IPS-NIHi7 (cell line): ENCODE data around the gene SCAMP4.

Experiments used
- DNase-seq: peaks from one replicate; pipeline ENCODE4 v3.0.0; 2012; ENCODE audit warnings: mixed read lengths; ENCODE audit errors: extremely low spot score

SCAMP4 gene, protein sequence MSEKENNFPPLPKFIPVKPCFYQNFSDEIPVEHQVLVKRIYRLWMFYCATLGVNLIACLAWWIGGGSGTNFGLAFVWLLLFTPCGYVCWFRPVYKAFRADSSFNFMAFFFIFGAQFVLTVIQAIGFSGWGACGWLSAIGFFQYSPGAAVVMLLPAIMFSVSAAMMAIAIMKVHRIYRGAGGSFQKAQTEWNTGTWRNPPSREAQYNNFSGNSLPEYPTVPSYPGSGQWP

GRCh38 chr19:1905110-1905862 is at the start of gene SCAMP4, which contains the start of gene ADAT3:
Gene SCAMP4, plus strand, starts transcription at chr19:1905399. Its CDS starts 9,621 bp downstream, at chr19:1915020.
Gene ADAT3, plus strand, starts transcription at chr19:1905399. Its CDS starts 6,649 bp downstream, at chr19:1912048.
- peak; percentile 99 for DNase-seq

DNA sequence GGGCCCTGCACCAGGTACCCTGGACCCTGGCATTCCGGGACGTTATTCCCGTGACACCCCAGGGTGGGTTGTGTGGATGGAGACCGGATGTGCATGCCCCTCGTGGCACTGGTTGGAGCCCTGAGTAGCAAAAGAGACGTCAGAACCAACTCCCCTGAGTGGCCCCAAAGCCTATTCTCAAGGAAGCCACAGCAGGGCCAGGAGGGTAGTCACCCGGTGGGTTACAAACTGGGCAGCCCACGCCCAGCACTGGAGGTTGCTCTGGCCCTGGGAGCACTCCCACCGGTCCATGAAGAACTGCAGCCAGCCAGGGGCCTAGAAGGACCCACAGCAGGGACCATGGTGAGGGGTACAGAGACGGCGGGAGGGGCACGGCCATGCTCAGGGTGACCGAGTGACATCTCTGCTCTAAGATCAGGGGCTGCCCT is 49.4 kb upstream of the SCAMP4 start:
- no peak for DNase-seq

GRCh38 chr19:1856345-1856697 is 48.9 kb upstream of the SCAMP4 start:
- no peak for DNase-seq

GRCh38 chr19:1856698-1857603 is 48.2 kb upstream of the SCAMP4 start:
- DNase-seq, result peak; percentile 58

DNA sequence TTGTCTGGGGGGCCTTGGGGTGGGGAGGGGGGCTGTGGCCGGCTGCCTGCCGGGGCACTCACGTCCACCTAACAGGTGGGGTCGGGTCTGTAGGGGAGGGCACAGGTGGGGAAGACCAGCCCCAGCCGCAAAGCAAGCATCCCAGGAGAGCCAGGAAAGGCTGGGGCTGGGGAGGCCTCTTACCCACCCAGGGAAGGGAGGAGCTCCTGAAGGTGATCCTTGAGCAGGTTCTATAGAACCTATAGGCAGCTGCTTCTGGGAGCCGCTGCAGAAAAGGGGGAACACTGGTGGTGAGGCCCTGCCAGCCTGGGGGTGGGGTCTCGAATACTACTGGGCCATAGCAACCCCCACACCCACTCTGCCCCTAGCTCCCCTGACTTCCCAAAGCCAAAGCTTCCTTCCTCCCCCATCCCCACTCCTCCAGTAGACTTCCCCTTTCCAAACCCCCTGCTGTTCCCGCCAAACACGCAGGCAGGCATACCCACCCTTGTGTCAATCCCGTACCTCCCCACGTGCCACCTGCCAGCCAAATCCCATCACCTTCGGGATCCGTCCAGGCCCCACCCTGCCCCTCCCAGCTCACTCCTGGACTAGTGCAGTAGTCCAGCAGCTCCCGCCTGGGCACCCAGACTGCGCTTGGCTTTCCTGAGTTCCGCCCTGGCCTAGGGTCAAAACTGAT is 47.4 kb upstream of the SCAMP4 start:
- DNase-seq, result no peak

DNA sequence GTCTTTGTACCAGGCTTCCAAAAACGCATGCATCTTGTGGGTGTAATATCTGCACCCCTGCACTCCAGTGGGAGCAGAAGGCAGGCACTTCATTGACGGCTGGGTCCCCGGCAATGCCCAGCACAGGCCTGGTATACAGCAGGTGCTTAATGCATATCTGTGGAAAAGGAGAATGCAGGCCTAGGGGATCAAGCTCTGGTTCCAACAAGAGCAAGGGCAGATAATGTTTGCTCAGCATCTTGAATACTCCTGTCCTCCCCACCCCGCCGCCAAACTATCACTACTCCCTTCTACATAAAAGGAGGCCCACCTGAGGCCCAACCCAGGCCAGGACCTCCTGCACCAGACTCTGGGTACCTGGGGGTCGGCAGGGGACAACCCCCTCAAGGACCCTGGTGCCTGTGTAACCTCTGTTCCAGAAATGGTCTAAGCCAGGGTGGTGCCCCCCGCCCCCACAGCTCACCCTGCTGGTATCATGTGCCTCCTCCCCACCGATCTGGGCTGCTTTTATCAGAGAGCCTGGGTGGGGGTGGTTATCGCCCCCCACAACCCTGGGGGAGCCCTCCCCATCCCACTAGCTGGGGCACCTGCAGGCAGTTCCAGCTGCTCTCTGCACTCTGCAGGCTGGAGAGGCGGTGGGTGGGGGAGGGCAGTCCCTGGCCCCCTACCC is 46.7 kb upstream of the SCAMP4 start:
- DNase-seq, result no peak

- no peak for DNase-seq
Observed at GRCh38 chr19:1859331-1859781, 45.8 kb upstream of the SCAMP4 start.

- no peak for DNase-seq
Observed at GRCh38 chr19:1860042-1860775, 45.0 kb upstream of the SCAMP4 start.

GRCh38 chr19:1860821-1861598 is 44.2 kb upstream of the SCAMP4 start:
- DNase-seq, result no peak

GRCh38 chr19:1861599-1862031 is 43.6 kb upstream of the SCAMP4 start:
- no peak for DNase-seq

GRCh38 chr19:1862068-1862423 is 43.2 kb upstream of the SCAMP4 start:
- no peak for DNase-seq

GRCh38 chr19:1862424-1863327 is 42.5 kb upstream of the SCAMP4 start:
- no peak for DNase-seq

- DNase-seq, result no peak
Observed at GRCh38 chr19:1863328-1863637, 41.9 kb upstream of the SCAMP4 start, which contains the start of gene KLF16. Gene KLF16, minus strand, starts transcription at chr19:1863579. Its CDS starts 82 bp downstream, at chr19:1863497.

DNA sequence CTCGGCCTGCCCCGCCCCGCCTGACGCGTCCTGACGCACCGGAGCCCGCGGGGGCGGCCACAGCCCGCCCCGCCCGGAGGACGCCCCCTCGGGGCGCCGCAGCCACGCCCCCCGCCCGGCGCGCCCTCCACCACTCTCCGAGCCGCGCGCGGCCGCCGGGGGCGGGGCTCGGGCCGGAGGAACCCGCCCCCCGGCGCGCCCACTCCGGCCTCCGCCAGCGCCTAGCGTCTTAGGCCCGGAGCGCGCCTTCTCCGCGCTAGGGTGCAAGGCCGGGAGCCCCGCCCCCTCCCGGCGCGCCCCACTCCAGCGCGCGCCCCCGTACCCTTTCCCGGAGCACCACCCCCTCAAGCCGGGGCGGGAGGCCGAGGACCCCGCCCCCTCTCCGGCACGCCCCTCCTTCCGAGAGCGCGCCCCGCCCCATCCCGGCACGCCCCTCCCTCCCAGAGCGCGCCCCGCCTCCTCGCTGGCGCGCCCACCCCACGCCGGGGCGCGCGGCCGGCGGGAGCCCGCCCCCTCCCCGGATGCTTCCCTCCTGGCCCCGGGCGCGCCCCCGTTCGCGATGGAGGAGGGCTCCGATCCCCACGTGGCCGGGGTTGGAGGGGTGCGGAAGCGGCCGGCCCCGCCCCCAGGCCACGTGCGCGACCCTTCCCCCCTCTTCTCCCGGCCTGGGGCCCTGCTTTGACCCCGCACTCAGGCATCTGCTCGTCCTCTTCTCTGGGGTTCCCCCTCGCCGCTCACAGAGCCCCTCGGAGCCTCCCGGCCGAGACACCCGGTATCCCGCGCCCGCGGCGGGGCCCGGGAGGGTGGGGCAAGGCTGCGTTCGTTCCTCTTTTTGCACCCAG is 41.3 kb upstream of the SCAMP4 start:
- DNase-seq, result peak; percentile 91

DNA sequence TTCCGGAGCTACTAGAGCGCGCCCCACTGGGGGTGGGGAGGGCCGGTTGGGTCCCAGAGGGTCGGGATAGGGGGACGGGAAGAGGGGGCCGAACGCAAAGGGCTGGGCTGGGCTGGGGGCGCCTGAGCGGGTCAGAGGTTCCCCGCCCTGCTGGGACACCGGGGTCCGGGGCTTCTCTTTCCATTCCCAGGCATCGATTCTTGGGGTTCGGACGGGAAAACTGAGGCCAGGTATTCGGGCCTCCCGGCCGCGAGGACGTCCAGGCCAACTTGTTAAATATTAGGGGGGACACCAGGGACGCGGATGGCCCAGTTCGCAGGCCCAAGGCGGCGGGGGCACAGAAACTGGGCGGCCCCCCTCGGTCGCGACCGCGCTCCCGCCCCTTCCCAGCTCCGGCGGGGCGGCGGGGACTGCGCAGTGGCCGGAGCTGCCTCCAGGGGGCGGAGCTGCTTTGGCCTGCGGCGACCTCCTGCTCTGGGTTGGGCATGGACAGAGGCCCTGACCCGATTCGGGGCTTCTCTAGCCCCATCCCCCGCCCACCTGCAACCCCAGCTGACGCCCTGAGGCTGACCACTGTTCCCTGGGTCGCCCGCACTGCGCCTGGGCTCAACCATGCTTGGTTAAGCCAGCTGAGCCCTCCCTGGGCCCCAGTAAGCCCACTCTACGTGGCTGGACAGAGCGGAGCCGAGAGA is 40.6 kb upstream of the SCAMP4 start:
- peak; percentile 86 for DNase-seq

DNA sequence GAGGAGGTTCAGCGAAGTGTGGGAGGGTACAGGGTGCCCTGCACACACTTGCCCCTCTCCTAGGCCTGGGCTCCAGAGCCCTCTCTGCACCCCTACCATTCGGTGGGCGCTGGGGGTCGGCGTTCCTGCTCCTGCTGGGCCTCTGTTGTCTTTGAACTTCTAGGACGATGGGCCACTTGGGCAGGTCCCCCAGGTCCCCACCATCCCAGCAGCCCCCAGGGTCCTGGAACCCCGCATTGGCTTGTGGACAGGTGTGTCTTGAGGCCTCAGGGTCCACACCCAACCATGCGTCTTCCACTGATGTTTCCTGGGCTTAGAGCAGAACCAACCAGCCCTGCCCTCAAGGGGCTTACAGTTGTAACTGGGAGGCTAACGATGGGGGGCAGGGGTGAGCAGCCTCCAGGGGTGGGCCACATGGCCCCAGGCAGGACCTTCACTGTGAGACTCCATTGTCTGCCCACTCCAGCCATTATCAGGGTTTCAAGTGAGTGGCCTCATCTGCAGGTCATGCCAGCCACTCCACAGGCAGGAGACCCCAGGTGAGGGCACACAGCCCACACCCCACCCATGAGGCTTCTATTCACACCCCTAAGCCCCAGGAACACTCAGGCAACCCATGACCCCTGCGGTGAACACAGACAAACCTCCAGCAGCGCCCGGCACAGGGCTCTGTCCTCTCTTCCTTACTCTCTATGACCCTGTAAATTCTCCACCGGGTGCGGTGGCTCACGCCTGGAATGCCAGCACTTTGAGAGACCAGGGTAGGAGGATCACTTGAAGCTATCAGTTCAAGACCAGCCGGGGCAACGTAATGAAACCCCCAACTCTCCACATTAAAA is 39.8 kb upstream of the SCAMP4 start:
- DNase-seq, result no peak
